Activated T-helper 1 cell treated with anti-CD3 and anti-CD28 coated beads, Interleukin-12 subunit alpha, Interleukin-12 subunit beta, Interleukin-2, Interleukin-4 antibody, amounts not matched to agents 30 ng/mL and 10 ng/mL and 1 ng/mL, durations not matched to agents 14 hours and 24 hours and 36 hours (primary cell): ENCODE data around the gene CILP2. TPM values are rescaled to one million over a fixed set of nuclear protein-coding genes. Genes with fewer than 3 reads are reported as not detected.

ENCODE experiments used
- DNase-seq: peaks from one replicate; pipeline ENCODE4 v3.0.0; 2021; ENCODE audit warnings: low spot score
- H3K27ac Mint-ChIP-seq: one replicate; pipeline ENCODE4 v1.8.0; 2021; ENCODE audit warnings: mild to moderate bottlenecking, mixed read lengths
- H3K27me3 Mint-ChIP-seq: one replicate; pipeline ENCODE4 v1.8.0; 2022; ENCODE audit warnings: mild to moderate bottlenecking, moderate library complexity, mixed read lengths; ENCODE audit not compliant: insufficient read depth
- H3K36me3 Mint-ChIP-seq: one replicate; pipeline ENCODE4 v1.8.0; 2021; ENCODE audit warnings: low read depth, mixed read lengths
- H3K4me1 Mint-ChIP-seq: one replicate; pipeline ENCODE4 v1.8.0; 2021; ENCODE audit warnings: low read depth, mixed read lengths
- H3K4me3 Mint-ChIP-seq: one replicate; pipeline ENCODE4 v1.8.0; 2021; ENCODE audit warnings: mild to moderate bottlenecking, moderate library complexity, mixed read lengths
- H3K9me3 Mint-ChIP-seq: one replicate; pipeline ENCODE4 v1.8.0; 2021; ENCODE audit warnings: mixed read lengths
- intact Hi-C: fragments of 100-400 bp; cut with micrococcal nuclease; formaldehyde crosslinking; loops from one replicate; pipeline ENCODE4 v1.15.1; 2024
- total RNA-seq: library from RNA; stranded (reverse); gene quantifications from 2 replicates; pipeline ENCODE4 v1.2.3, GENCODE V29; 2022

Gene CILP2, protein sequence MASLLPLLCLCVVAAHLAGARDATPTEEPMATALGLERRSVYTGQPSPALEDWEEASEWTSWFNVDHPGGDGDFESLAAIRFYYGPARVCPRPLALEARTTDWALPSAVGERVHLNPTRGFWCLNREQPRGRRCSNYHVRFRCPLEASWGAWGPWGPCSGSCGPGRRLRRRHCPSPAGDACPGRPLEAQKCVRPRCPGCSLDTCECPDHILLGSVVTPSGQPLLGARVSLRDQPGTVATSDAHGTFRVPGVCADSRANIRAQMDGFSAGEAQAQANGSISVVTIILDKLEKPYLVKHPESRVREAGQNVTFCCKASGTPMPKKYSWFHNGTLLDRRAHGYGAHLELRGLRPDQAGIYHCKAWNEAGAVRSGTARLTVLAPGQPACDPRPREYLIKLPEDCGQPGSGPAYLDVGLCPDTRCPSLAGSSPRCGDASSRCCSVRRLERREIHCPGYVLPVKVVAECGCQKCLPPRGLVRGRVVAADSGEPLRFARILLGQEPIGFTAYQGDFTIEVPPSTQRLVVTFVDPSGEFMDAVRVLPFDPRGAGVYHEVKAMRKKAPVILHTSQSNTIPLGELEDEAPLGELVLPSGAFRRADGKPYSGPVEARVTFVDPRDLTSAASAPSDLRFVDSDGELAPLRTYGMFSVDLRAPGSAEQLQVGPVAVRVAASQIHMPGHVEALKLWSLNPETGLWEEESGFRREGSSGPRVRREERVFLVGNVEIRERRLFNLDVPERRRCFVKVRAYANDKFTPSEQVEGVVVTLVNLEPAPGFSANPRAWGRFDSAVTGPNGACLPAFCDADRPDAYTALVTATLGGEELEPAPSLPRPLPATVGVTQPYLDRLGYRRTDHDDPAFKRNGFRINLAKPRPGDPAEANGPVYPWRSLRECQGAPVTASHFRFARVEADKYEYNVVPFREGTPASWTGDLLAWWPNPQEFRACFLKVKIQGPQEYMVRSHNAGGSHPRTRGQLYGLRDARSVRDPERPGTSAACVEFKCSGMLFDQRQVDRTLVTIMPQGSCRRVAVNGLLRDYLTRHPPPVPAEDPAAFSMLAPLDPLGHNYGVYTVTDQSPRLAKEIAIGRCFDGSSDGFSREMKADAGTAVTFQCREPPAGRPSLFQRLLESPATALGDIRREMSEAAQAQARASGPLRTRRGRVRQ
- 0.26 and 0.29 TPM in 2 replicates for total RNA-seq

DNA sequence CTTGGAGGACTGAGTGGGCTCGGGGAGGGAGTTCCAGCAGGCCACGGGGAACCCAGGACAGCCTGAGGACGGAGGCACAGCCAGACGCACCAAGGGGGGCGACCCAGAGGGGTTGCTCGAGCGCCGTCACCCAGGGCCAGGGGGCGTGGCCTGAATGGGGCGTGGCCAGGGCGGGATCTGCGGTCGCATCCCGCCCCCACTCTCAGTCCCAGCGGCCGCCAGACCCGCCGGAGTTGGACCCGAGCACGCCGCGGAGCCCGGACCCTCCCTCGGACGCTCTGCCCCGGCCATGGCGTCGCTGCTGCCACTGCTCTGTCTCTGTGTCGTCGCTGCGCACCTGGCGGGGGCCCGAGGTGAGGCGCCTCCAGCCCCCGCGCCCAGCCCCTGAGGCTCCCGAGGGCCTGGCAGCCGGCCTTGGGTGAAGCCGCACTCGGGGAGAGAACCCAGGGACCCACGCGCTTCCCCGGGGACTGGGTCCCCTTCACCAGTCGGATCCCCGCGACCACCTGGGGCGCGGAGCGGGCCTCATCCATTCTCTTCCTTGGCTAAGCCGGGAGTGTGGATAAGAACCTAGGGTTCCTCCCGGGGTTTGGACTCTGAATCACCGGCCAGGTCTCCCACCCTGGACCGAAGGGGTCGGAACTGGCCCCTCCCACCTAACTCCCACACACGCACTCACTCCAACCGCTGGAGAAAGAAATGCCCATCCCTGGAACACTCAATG lies at the start of gene CILP2:
Gene CILP2, plus strand, starts transcription at position 205 of the 724 bp plus-strand sequence. Its CDS starts 85 bp downstream, at position 290.
- Mint-ChIP-seq H3K4me3 (peak within 1 kb of the TSS; percentile 49), H3K36me3 (peaks cover 5% of the 10 kb centered on the region), H3K27me3 (peaks cover 18% of the 10 kb centered on the region), H3K4me1 (peaks cover 34% of the 10 kb centered on the region), H3K9me3 (no peaks in the 10 kb centered on the region), H3K27ac (no peak within 1 kb of the TSS)
- intact Hi-C loops = no loop called here
- no peak for DNase-seq

- H3K27me3 Mint-ChIP-seq = no peaks in the 10 kb centered on the region
- peaks cover 34% of the 10 kb centered on the region for H3K4me1 Mint-ChIP-seq
- H3K9me3 Mint-ChIP-seq = no peaks in the 10 kb centered on the region
- peak overlapping the region; percentile 99 for H3K27ac Mint-ChIP-seq
- H3K4me3 Mint-ChIP-seq = peak overlapping the region; percentile 72
- intact Hi-C loops = loop anchor here (1.0 kb wide), 5 partner anchors 29 to 169 kb away; partner anchors contain the start of genes GATAD2A, MAU2 and SUGP1
- DNase-seq = peak; percentile 91
- H3K36me3 Mint-ChIP-seq = peaks cover 3% of the 10 kb centered on the region
Measured at GRCh38 chr19:19488875-19489690, 49.0 kb upstream of the CILP2 start.

- DNase-seq = no peak
- Mint-ChIP-seq H3K4me1 (peaks cover 34% of the 10 kb centered on the region), H3K36me3 (peaks cover 7% of the 10 kb centered on the region), H3K27ac (peak overlapping the region; percentile 99), H3K4me3 (no peak overlapping the region), H3K9me3 (no peaks in the 10 kb centered on the region), H3K27me3 (no peaks in the 10 kb centered on the region)
- intact Hi-C loops = loop anchor here (1.0 kb wide), 8 partner anchors 30 to 344 kb away; partner anchors contain the start of genes GATAD2A, MAU2 and SUGP1
Measured at GRCh38 chr19:19489804-19490204, 48.3 kb upstream of the CILP2 start.

GRCh38 chr19:19490214-19490968 lies 47.7 kb upstream of the CILP2 start:
- Mint-ChIP-seq H3K27me3 (no peaks in the 10 kb centered on the region), H3K9me3 (no peaks in the 10 kb centered on the region), H3K4me1 (peaks cover 34% of the 10 kb centered on the region), H3K36me3 (peaks cover 10% of the 10 kb centered on the region), H3K4me3 (no peak overlapping the region), H3K27ac (peak overlapping the region; percentile 99)
- DNase-seq = peak; percentile 71
- intact Hi-C loops = loop anchor here (1.0 kb wide), 3 partner anchors 124 to 344 kb away; no protein-coding TSS in a partner anchor

DNA sequence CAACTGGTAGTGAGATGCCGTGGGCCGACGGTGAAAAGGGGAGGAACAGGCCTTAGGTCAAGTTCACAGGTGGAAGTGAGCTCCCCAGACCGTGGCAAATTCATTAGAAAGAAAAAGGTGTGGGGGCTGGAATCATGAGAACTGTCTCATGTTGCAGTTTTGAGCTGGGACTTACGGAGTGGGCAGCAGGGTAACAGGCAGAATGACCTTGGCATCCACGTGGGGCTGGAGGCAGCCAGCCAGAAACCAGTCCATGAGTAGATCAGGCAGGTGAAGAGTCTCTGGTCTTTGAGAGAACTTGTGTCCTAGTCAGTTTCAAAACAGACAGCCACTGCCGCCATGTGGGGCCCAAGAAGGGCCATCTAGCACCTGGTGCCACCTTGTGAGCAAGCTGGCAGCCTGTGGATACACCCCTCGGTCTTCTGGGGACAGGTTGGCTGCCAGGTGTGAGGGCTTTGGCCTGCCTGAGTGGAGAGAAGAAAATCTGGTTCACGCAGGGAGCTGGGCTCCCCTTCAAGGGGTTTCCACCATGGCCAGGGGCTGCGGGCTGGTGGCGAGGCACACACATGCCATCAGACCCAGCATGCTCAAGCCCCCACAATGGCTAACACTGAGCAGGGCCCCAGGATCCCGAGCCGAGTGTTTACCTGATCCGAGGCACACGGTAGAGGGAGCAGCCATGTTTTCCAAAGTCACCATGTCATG lies 46.6 kb upstream of the CILP2 start:
- H3K27me3 Mint-ChIP-seq = no peaks in the 10 kb centered on the region
- no peaks in the 10 kb centered on the region for H3K9me3 Mint-ChIP-seq
- no peak overlapping the region for H3K4me3 Mint-ChIP-seq
- DNase-seq = no peak
- no peak overlapping the region for H3K27ac Mint-ChIP-seq
- H3K36me3 Mint-ChIP-seq = peaks cover 12% of the 10 kb centered on the region
- intact Hi-C loops = no loop called here
- H3K4me1 Mint-ChIP-seq = peaks cover 34% of the 10 kb centered on the region

- Mint-ChIP-seq H3K4me3 (no peak overlapping the region), H3K27ac (no peak overlapping the region), H3K9me3 (no peaks in the 10 kb centered on the region), H3K36me3 (peaks cover 16% of the 10 kb centered on the region), H3K27me3 (no peaks in the 10 kb centered on the region), H3K4me1 (peaks cover 34% of the 10 kb centered on the region)
- DNase-seq = no peak
- intact Hi-C loops = no loop called here
Measured at GRCh38 chr19:19492026-19492610, 45.9 kb upstream of the CILP2 start.

- DNase-seq = no peak
- no peaks in the 10 kb centered on the region for H3K9me3 Mint-ChIP-seq
- peaks cover 18% of the 10 kb centered on the region for H3K36me3 Mint-ChIP-seq
- no peak overlapping the region for H3K27ac Mint-ChIP-seq
- H3K4me1 Mint-ChIP-seq = peaks cover 17% of the 10 kb centered on the region
- no peak overlapping the region for H3K4me3 Mint-ChIP-seq
- intact Hi-C loops = no loop called here
- no peaks in the 10 kb centered on the region for H3K27me3 Mint-ChIP-seq
Measured at GRCh38 chr19:19493841-19494546, 44.1 kb upstream of the CILP2 start.

DNA sequence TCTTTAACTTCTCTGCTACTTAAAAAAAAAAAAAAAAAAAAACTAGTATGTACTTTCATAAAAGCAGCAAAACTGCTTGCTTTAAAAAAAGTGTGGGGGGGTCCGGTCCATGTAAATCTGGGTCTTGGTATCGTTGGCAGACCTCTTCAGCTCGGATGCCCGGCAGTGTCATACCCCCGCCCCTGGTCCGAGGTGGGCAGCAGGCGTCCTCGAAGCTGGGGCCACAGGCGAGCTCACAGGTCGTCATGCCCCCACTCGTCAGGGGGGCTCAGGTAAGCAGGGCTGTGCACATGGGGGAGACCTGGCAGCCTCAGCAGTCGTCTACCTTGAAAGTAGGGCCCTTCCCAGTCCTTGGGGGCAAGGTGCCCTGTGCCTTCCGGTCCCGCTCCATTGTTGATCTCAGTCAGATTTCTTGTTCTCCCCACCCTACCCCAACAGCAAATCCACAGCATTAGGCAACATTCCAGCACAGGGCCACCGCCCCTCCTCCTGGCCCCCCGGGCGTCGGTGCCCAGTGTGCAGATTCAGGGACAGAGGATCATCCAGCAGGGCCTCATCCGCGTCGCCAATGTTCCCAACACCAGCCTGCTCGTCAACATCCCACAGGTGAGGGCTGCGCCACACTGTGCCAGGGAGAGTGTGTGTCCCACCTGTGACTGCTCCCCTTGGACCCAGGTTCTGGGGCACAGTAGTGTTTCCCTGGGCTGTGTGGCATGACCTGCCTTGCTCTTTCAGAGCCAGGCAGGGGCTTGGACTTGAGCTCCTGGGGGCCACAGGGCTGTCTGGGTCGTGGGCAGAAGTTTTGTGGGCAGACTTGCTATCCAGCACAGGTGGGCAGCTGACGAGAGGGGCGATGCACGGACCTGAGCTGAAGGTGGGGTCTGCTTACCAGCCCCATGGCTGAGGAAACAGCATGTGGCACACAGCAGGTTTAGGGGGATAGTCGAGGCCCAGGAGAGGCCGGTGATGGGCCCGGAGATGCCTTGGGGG lies 42.2 kb upstream of the CILP2 start:
- peaks cover 14% of the 10 kb centered on the region for H3K36me3 Mint-ChIP-seq
- H3K4me1 Mint-ChIP-seq = no peaks in the 10 kb centered on the region
- H3K4me3 Mint-ChIP-seq = no peak overlapping the region
- no peaks in the 10 kb centered on the region for H3K9me3 Mint-ChIP-seq
- no peaks in the 10 kb centered on the region for H3K27me3 Mint-ChIP-seq
- no peak for DNase-seq
- intact Hi-C loops = no loop called here
- H3K27ac Mint-ChIP-seq = no peak overlapping the region

- DNase-seq = no peak
- H3K36me3 Mint-ChIP-seq = peaks cover 32% of the 10 kb centered on the region
- no peak overlapping the region for H3K4me3 Mint-ChIP-seq
- intact Hi-C loops = no loop called here
- H3K27me3 Mint-ChIP-seq = no peaks in the 10 kb centered on the region
- no peaks in the 10 kb centered on the region for H3K9me3 Mint-ChIP-seq
- no peak overlapping the region for H3K27ac Mint-ChIP-seq
- H3K4me1 Mint-ChIP-seq = no peaks in the 10 kb centered on the region
Measured at GRCh38 chr19:19498255-19498991, 39.6 kb upstream of the CILP2 start.
